A673 (cell line): ENCODE measurements around the gene AXL. TPM values are rescaled to one million over a fixed set of nuclear protein-coding genes. Genes with fewer than 3 reads are reported as not detected.

Experiments
- BruUV-seq: library from RNA; stranded (reverse); fragments of 400-500 nt; replicated peaks from 2 replicates; lab custom pipeline; 2021; lab: Mats Ljungman, UMichigan
- CTCF ChIA-PET: fragments of 300-600 bp; sonication (Branson Sonifier 250); formaldehyde crosslinking; loops from one replicate; lab custom pipeline; 2022; ENCODE audit warnings: antibody characterized with exemption; lab: Charles Lee
- POLR2A ChIA-PET: fragments of 300-600 bp; sonication (Branson Sonifier 250); formaldehyde crosslinking; loops from one replicate; lab custom pipeline; 2022; ENCODE audit warnings: antibody characterized with exemption; ENCODE audit not compliant: low non-redundant PET; lab: Charles Lee
- DNase-seq: peaks from one replicate; pipeline ENCODE4 v3.0.0-alpha.2; 2015; ENCODE audit warnings: low spot score
- H3K27ac ChIP-seq: fragments of 200-600 bp; sonication (generic); 2 replicates; pipeline ENCODE4 v1.5.1; 2016; ENCODE audit warnings: mixed run types, low read depth, mild to moderate bottlenecking, mixed read lengths, antibody characterized with exemption, low read length; ENCODE audit not compliant: poor library complexity, severe bottlenecking
- H3K27me3 ChIP-seq: fragments of 200-600 bp; sonication (generic); replicated peaks from 2 replicates; pipeline ENCODE4 v1.6.1; 2017; ENCODE audit warnings: mixed run types, low read depth, mild to moderate bottlenecking, mixed read lengths, antibody characterized with exemption, low read length; ENCODE audit not compliant: insufficient read depth, poor library complexity
- H3K36me3 ChIP-seq: fragments of 200-600 bp; sonication (generic); 2 replicates; pipeline ENCODE4 v1.6.1; 2016; ENCODE audit warnings: mixed run types, mild to moderate bottlenecking, mixed read lengths, antibody characterized with exemption, low read length; ENCODE audit not compliant: insufficient read depth, poor library complexity, severe bottlenecking
- H3K4me1 ChIP-seq: fragments of 200-600 bp; sonication (generic); 2 replicates; pipeline ENCODE4 v1.6.1; 2017; ENCODE audit warnings: mixed run types, mild to moderate bottlenecking, mixed read lengths, antibody characterized with exemption, low read length; ENCODE audit not compliant: insufficient read depth, poor library complexity, severe bottlenecking
- H3K4me3 ChIP-seq: fragments of 200-600 bp; sonication (generic); 2 replicates; pipeline ENCODE4 v1.5.1; 2016; ENCODE audit warnings: low read depth, mixed run types, mild to moderate bottlenecking, mixed read lengths, low read length; ENCODE audit not compliant: poor library complexity, severe bottlenecking
- H3K9me3 ChIP-seq: fragments of 200-600 bp; sonication (generic); 2 replicates; pipeline ENCODE4 v1.6.1; 2016; ENCODE audit warnings: mixed run types, low read depth, mild to moderate bottlenecking, mixed read lengths, antibody characterized with exemption, low read length; ENCODE audit not compliant: poor library complexity, severe bottlenecking
- EZH2 ChIP-seq: fragments of 200-600 bp; sonication (generic); IDR thresholded peaks from 2 replicates; pipeline ENCODE4 v1.6.1; 2017; ENCODE audit warnings: borderline replicate concordance, low read depth, mild to moderate bottlenecking, mixed read lengths, antibody characterized with exemption, low read length; ENCODE audit not compliant: poor library complexity, severe bottlenecking
- intact Hi-C: fragments of 100-400 bp; cut with micrococcal nuclease; formaldehyde crosslinking; loops from one replicate; pipeline ENCODE4 v1.10.0; 2022; ENCODE audit not compliant: unreplicated experiment
- total RNA-seq: library from RNA; stranded (reverse); gene quantifications from 2 replicates; pipeline ENCODE4 v1.2.3, GENCODE V29; 2021
- TF ChIP-seq, protein P1 (sequence below): fragments of 300-800, 200-600 bp; sonication (generic); conservative IDR thresholded peaks from 2 replicates; pipeline ENCODE4 v1.5.1; 2017; ENCODE audit warnings: low read depth, mild to moderate bottlenecking, antibody characterized with exemption, low read length, moderate library complexity, mixed read lengths

The AXL gene
- total RNA-seq, 1 experiment from 2014 or later, result 1.0 TPM

DNA sequence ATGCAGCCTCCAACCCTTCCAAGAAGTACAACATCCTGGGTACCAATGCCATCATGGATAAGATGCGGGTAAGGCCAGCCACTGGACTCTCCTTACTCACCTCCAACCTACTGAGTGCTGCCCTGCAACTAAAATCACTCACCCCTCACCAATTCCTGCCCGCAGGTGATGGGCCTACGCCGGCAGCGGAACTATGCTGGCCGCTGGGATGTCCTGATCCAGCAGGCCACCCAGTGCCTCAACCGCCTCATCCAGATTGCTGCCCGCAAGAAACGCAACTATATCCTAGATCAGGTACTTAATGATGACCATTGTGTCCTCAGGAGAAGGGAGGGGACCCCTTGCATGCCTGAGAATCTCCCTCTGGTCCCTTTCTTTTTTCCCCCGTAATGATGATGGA lies 75.4 kb downstream of the AXL start:
- ChIA-PET POLR2A (no interaction called here), CTCF (interaction anchor here (0.6 kb wide), 1 partner anchor 155 kb away, joined by 11 read pairs; no protein-coding TSS in a partner anchor)
- BruUV-seq, result no TSS peak
- no peak for TF ChIP-seq EZH2
- Histone ChIP-seq H3K27me3 (no peaks in the 10 kb centered on the region), H3K9me3 (no peaks in the 10 kb centered on the region), H3K4me1 (no peaks in the 10 kb centered on the region), H3K36me3 (peaks cover 97% of the 10 kb centered on the region), H3K27ac (no peak overlapping the region), H3K4me3 (no peak overlapping the region)
- DNase-seq, result no peak
- intact Hi-C loops, result no loop called here

DNA sequence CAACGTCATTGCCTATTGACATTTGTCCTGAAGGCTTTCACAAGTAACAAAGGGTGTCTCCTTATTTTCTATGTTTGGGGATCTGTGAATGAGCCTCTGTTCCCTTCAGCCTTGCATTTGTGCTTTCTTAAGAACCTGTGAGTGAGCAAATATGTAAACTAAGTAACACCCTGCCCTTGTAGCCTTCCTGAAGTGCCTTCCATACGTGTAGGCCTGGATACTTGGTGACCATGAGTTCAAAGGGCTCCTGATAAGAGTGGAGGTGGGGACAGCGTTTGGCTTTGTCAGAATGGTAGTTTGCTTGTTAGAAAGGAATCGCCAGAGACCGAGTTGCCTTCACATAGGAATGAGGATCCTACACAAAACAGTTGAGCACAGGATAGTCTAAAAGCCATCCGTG lies 76.5 kb downstream of the AXL start:
- peaks cover 98% of the 10 kb centered on the region for H3K36me3 ChIP-seq
- no peak overlapping the region for H3K27ac ChIP-seq
- no peak for DNase-seq
- ChIA-PET CTCF (no interaction called here), POLR2A (no interaction called here)
- TF ChIP-seq, protein P1, sequence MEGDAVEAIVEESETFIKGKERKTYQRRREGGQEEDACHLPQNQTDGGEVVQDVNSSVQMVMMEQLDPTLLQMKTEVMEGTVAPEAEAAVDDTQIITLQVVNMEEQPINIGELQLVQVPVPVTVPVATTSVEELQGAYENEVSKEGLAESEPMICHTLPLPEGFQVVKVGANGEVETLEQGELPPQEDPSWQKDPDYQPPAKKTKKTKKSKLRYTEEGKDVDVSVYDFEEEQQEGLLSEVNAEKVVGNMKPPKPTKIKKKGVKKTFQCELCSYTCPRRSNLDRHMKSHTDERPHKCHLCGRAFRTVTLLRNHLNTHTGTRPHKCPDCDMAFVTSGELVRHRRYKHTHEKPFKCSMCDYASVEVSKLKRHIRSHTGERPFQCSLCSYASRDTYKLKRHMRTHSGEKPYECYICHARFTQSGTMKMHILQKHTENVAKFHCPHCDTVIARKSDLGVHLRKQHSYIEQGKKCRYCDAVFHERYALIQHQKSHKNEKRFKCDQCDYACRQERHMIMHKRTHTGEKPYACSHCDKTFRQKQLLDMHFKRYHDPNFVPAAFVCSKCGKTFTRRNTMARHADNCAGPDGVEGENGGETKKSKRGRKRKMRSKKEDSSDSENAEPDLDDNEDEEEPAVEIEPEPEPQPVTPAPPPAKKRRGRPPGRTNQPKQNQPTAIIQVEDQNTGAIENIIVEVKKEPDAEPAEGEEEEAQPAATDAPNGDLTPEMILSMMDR, result no peak
- TF ChIP-seq EZH2, result no peak
- BruUV-seq, result no TSS peak
- H3K27me3 ChIP-seq, result no peaks in the 10 kb centered on the region
- H3K4me1 ChIP-seq, result no peaks in the 10 kb centered on the region
- intact Hi-C loops, result no loop called here
- H3K9me3 ChIP-seq, result no peaks in the 10 kb centered on the region
- H3K4me3 ChIP-seq, result no peak overlapping the region

DNA sequence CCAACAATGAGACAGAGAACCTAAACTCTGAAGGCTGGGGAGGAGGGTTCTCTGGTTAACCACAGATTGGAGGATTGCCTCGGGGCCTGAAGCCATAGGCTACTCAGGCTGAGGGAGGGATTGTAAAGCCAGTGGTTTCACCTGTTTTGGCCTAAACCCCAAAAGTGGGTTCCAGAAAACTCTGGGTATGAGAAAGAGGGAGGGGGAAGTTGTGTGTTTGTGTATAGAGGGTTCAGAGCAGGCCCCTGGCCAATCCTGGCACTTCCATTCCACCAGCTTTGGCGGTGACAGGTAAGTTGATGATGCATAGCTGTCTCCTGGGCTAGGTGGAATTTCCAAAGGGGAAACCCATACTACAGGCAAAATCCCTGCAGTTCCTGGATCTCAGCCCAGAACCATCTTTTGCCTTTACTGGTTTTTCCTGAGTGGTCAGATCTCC lies 77.4 kb downstream of the AXL start:
- TF ChIP-seq, protein P1, result no peak
- no peak for TF ChIP-seq EZH2
- intact Hi-C loops, result no loop called here
- DNase-seq, result no peak
- no TSS peak for BruUV-seq
- Histone ChIP-seq H3K27ac (no peak overlapping the region), H3K4me3 (no peak overlapping the region), H3K9me3 (no peaks in the 10 kb centered on the region), H3K4me1 (no peaks in the 10 kb centered on the region), H3K27me3 (no peaks in the 10 kb centered on the region), H3K36me3 (peaks cover 100% of the 10 kb centered on the region)
- ChIA-PET POLR2A (no interaction called here), CTCF (no interaction called here)

DNA sequence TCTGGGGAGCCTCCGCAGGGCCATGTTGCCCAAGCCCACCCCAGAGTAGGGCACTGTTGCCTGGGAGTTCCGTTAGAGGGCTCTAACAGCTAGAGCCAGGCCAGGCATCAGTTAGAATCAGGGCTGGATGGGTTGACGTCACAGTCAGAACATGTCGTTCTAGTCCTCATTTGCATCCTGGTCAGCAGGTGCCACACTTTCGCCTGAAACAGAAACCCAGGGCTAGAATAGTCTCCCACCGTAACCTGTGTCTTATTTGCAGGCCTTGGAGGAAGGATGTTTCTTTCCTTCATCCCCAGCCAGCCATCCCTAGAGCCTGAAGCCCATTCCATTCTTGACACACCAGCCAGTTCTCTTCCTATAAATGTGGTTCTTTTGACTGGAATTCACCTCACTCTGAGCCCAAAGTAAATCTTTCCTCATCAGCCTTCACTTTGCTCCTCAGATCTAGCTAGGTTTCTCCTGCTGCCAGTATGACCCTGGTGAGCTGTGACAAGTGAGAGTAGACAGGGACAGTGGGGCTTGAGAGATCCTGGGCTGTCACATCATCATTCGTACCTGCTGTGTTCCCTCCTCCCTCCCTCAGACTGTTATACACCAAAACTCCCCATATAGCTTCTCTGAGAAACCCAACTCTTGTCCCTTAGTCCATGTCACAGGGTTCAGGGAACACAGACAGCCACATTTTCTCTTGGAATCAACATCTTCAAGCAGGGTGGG lies 78.8 kb downstream of the AXL start:
- ChIA-PET CTCF (no interaction called here), POLR2A (interaction anchor here (0.6 kb wide), 1 partner anchor 450 kb away, joined by 28 read pairs; no protein-coding TSS in a partner anchor)
- Histone ChIP-seq H3K4me3 (no peak overlapping the region), H3K27me3 (no peaks in the 10 kb centered on the region), H3K9me3 (no peaks in the 10 kb centered on the region), H3K27ac (no peak overlapping the region), H3K4me1 (no peaks in the 10 kb centered on the region), H3K36me3 (peaks cover 100% of the 10 kb centered on the region)
- no peak for DNase-seq
- no TSS peak for BruUV-seq
- intact Hi-C loops, result no loop called here
- TF ChIP-seq, protein P1, result no peak
- TF ChIP-seq EZH2, result no peak
